Measurements from ENCODE around the gene ARHGAP18. TPM values are rescaled to one million over a fixed set of nuclear protein-coding genes. Genes with fewer than 3 reads are reported as not detected.

ARHGAP18 gene
- total and polyA plus RNA-seq, 2 experiments from 2014 or later, result 4.3 to 5.0 TPM

DNA sequence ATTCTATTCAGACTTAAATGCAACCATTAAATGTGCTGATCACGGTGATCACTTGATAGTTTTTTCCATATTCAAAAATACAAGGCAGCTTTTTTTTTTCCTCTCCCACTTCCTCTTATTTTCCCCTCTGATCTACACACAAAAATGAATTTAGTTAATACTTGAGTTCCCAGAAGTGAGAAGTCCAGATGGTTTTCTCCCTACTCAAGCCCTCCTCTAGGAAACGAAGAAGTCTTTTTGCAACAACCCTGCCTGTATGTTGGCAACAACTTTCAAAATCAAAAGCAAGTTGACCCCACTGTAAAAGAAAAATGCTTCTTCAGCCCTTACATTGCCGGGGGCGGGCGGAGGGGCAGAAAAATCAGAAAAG is 24.3 kb downstream of the ARHGAP18 start:
- H3K4me2 ChIP-seq, result no peak overlapping the region
- Mint-ChIP-seq H3K9me3 (no peaks in the 10 kb centered on the region), H3K27me3 (ENCODE audit: insufficient read depth, low read depth, poor library complexity) (no peaks in the 10 kb centered on the region), H3K36me3 (ENCODE audit: low read depth) (no peaks in the 10 kb centered on the region), H3K4me1 (peaks cover 20% of the 10 kb centered on the region), H3K4me3 (no peak overlapping the region), H3K27ac (no peak overlapping the region)
- no peaks in the 10 kb centered on the region for H3K9me2 ChIP-seq (ENCODE audit: insufficient read depth)
- H3F3A ChIP-seq (replicated peaks; ENCODE audit: low read depth), result no peaks in the 10 kb centered on the region
- peaks cover 16% of the 10 kb centered on the region for H3K4me1 ChIP-seq (ENCODE audit: insufficient read depth)
- no peaks in the 10 kb centered on the region for H3K27me3 ChIP-seq (ENCODE audit: insufficient read depth)
- H2AFZ ChIP-seq, result no peak overlapping the region
- H4K20me1 ChIP-seq (replicated peaks; ENCODE audit: insufficient read depth), result no peaks in the 10 kb centered on the region
- TF ChIP-seq EZH2phosphoT487 (IDR thresholded peaks at IDR 0.05; ENCODE audit: unreplicated experiment) (no peak), ZNF331 (CRISPR knock-in tag; IDR thresholded peaks at IDR 0.05; ENCODE audit: low read depth) (no peak)
- TF ChIP-seq, protein P1, sequence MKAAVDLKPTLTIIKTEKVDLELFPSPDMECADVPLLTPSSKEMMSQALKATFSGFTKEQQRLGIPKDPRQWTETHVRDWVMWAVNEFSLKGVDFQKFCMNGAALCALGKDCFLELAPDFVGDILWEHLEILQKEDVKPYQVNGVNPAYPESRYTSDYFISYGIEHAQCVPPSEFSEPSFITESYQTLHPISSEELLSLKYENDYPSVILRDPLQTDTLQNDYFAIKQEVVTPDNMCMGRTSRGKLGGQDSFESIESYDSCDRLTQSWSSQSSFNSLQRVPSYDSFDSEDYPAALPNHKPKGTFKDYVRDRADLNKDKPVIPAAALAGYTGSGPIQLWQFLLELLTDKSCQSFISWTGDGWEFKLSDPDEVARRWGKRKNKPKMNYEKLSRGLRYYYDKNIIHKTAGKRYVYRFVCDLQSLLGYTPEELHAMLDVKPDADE (IDR thresholded peaks at IDR 0.05), result no peak
- DNase-seq (ENCODE audit: low spot score) (no peak), ATAC-seq (no peak)
- H3K27ac ChIP-seq (ENCODE audit: low read depth), result no peak overlapping the region
- H3K4me3 ChIP-seq, result no peak overlapping the region
- H3K79me2 ChIP-seq (replicated peaks; ENCODE audit: insufficient read depth), result no peaks in the 10 kb centered on the region
- no peaks in the 10 kb centered on the region for H3K36me3 ChIP-seq (ENCODE audit: insufficient read depth)

DNA sequence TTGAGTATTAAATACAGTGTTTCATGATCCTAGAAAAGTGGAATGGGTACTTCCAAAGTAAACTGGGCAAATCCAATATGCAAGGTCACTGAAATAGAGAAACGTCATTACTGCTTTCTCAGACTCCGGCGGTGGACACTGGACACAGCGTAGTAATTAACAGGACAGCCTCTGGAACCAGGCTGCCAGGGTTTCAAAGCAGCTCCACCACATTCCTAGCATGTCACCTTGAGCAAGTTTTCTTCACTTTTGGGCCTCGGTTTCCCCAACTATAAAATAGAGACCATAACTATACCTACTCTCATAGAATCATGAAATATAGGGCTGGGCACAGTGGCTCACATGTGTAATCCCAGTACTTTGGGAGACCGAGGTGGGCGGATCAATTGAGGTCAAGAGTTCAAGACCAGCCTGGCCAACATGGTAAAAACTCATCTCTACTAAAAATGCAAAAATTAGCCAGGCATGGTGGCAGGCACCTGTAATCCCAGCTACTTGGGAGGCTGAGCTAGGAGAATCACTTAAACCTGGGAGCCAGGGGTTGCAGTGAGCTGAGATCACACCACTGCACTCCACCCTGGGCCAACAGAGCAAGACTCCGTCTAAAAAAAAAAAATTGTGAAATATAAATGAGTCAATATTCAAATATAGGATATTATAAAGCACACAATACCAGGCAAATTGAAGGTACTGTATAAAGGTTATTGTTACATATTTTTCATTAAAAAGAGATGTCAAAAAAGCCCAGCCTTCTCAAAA is 24.9 kb downstream of the ARHGAP18 start:
- no peaks in the 10 kb centered on the region for H3K79me2 ChIP-seq (replicated peaks; ENCODE audit: insufficient read depth)
- no peaks in the 10 kb centered on the region for H3F3A ChIP-seq (replicated peaks; ENCODE audit: low read depth)
- peaks cover 11% of the 10 kb centered on the region for H3K4me1 ChIP-seq (ENCODE audit: insufficient read depth)
- H4K20me1 ChIP-seq (replicated peaks; ENCODE audit: insufficient read depth), result no peaks in the 10 kb centered on the region
- Mint-ChIP-seq H3K27me3 (ENCODE audit: insufficient read depth, low read depth, poor library complexity) (no peaks in the 10 kb centered on the region), H3K4me1 (peaks cover 18% of the 10 kb centered on the region), H3K9me3 (no peaks in the 10 kb centered on the region), H3K27ac (no peak overlapping the region), H3K36me3 (ENCODE audit: low read depth) (no peaks in the 10 kb centered on the region), H3K4me3 (no peak overlapping the region)
- no peak overlapping the region for H3K27ac ChIP-seq (ENCODE audit: low read depth)
- H3K4me3 ChIP-seq, result no peak overlapping the region
- H2AFZ ChIP-seq, result no peak overlapping the region
- ATAC-seq, result no peak
- no peak for DNase-seq (ENCODE audit: low spot score)
- H3K27me3 ChIP-seq (ENCODE audit: insufficient read depth), result no peaks in the 10 kb centered on the region
- no peaks in the 10 kb centered on the region for H3K36me3 ChIP-seq (ENCODE audit: insufficient read depth)
- no peaks in the 10 kb centered on the region for H3K9me2 ChIP-seq (ENCODE audit: insufficient read depth)
- H3K4me2 ChIP-seq, result no peak overlapping the region
- TF ChIP-seq, protein P2, sequence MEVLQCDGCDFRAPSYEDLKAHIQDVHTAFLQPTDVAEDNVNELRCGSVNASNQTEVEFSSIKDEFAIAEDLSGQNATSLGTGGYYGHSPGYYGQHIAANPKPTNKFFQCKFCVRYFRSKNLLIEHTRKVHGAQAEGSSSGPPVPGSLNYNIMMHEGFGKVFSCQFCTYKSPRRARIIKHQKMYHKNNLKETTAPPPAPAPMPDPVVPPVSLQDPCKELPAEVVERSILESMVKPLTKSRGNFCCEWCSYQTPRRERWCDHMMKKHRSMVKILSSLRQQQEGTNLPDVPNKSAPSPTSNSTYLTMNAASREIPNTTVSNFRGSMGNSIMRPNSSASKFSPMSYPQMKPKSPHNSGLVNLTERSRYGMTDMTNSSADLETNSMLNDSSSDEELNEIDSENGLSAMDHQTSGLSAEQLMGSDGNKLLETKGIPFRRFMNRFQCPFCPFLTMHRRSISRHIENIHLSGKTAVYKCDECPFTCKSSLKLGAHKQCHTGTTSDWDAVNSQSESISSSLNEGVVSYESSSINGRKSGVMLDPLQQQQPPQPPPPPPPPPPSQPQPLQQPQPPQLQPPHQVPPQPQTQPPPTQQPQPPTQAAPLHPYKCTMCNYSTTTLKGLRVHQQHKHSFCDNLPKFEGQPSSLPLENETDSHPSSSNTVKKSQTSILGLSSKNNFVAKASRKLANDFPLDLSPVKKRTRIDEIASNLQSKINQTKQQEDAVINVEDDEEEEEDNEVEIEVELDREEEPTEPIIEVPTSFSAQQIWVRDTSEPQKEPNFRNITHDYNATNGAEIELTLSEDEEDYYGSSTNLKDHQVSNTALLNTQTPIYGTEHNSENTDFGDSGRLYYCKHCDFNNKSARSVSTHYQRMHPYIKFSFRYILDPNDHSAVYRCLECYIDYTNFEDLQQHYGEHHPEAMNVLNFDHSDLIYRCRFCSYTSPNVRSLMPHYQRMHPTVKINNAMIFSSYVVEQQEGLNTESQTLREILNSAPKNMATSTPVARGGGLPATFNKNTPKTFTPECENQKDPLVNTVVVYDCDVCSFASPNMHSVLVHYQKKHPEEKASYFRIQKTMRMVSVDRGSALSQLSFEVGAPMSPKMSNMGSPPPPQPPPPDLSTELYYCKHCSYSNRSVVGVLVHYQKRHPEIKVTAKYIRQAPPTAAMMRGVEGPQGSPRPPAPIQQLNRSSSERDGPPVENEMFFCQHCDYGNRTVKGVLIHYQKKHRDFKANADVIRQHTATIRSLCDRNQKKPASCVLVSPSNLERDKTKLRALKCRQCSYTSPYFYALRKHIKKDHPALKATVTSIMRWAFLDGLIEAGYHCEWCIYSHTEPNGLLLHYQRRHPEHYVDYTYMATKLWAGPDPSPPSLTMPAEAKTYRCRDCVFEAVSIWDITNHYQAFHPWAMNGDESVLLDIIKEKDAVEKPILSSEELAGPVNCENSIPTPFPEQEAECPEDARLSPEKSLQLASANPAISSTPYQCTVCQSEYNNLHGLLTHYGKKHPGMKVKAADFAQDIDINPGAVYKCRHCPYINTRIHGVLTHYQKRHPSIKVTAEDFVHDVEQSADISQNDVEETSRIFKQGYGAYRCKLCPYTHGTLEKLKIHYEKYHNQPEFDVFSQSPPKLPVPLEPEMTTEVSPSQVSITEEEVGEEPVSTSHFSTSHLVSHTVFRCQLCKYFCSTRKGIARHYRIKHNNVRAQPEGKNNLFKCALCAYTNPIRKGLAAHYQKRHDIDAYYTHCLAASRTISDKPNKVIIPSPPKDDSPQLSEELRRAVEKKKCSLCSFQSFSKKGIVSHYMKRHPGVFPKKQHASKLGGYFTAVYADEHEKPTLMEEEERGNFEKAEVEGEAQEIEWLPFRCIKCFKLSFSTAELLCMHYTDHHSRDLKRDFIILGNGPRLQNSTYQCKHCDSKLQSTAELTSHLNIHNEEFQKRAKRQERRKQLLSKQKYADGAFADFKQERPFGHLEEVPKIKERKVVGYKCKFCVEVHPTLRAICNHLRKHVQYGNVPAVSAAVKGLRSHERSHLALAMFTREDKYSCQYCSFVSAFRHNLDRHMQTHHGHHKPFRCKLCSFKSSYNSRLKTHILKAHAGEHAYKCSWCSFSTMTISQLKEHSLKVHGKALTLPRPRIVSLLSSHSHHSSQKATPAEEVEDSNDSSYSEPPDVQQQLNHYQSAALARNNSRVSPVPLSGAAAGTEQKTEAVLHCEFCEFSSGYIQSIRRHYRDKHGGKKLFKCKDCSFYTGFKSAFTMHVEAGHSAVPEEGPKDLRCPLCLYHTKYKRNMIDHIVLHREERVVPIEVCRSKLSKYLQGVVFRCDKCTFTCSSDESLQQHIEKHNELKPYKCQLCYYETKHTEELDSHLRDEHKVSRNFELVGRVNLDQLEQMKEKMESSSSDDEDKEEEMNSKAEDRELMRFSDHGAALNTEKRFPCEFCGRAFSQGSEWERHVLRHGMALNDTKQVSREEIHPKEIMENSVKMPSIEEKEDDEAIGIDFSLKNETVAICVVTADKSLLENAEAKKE (CRISPR knock-in tag; IDR thresholded peaks at IDR 0.05), result no peak
- TF ChIP-seq POLR2AphosphoS5 (IDR thresholded peaks at IDR 0.05; ENCODE audit: low read depth), result no peak
- no peak for TF ChIP-seq ZNF114 (CRISPR knock-in tag; IDR thresholded peaks at IDR 0.05)
- TF ChIP-seq, protein P3, sequence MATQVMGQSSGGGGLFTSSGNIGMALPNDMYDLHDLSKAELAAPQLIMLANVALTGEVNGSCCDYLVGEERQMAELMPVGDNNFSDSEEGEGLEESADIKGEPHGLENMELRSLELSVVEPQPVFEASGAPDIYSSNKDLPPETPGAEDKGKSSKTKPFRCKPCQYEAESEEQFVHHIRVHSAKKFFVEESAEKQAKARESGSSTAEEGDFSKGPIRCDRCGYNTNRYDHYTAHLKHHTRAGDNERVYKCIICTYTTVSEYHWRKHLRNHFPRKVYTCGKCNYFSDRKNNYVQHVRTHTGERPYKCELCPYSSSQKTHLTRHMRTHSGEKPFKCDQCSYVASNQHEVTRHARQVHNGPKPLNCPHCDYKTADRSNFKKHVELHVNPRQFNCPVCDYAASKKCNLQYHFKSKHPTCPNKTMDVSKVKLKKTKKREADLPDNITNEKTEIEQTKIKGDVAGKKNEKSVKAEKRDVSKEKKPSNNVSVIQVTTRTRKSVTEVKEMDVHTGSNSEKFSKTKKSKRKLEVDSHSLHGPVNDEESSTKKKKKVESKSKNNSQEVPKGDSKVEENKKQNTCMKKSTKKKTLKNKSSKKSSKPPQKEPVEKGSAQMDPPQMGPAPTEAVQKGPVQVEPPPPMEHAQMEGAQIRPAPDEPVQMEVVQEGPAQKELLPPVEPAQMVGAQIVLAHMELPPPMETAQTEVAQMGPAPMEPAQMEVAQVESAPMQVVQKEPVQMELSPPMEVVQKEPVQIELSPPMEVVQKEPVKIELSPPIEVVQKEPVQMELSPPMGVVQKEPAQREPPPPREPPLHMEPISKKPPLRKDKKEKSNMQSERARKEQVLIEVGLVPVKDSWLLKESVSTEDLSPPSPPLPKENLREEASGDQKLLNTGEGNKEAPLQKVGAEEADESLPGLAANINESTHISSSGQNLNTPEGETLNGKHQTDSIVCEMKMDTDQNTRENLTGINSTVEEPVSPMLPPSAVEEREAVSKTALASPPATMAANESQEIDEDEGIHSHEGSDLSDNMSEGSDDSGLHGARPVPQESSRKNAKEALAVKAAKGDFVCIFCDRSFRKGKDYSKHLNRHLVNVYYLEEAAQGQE (IDR thresholded peaks at IDR 0.05; ENCODE audit: unreplicated experiment), result no peak
- TF ChIP-seq STAT1 (IDR thresholded peaks at IDR 0.05; ENCODE audit: unreplicated experiment), result no peak
- no peak for TF ChIP-seq ZNF331 (CRISPR knock-in tag; IDR thresholded peaks at IDR 0.05; ENCODE audit: low read depth)
- TF ChIP-seq CREB1 (CRISPR knock-in tag; IDR thresholded peaks at IDR 0.05; ENCODE audit: low read depth), result no peak
- TF ChIP-seq JUNB (IDR thresholded peaks at IDR 0.05; ENCODE audit: unreplicated experiment), result no peak
